H9 (cell line): ENCODE measurements around the gene CACNA2D3. TPM values are rescaled to one million over a fixed set of nuclear protein-coding genes. Genes with fewer than 3 reads are reported as not detected.

Source experiments
- DNase-seq: peaks from one replicate; pipeline ENCODE4 v3.0.0-alpha.2; 2017
- H2AFZ ChIP-seq: one replicate; pipeline ENCODE4 v1.6.1; 2013; ENCODE audit warnings: mild to moderate bottlenecking, low read length, control low read depth, moderate library complexity
- H2AK5ac ChIP-seq: 2 replicates; pipeline ENCODE4 v1.6.1; 2013; ENCODE audit warnings: low read length, control low read depth, mixed read lengths; ENCODE audit not compliant: insufficient read length
- H2BK120ac ChIP-seq: one replicate; pipeline ENCODE4 v1.6.1; 2013; ENCODE audit warnings: low read depth, mild to moderate bottlenecking, low read length, control low read depth, inconsistent platforms; ENCODE audit not compliant: poor library complexity, severe bottlenecking
- H2BK12ac ChIP-seq: 2 replicates; pipeline ENCODE4 v1.6.1; 2013; ENCODE audit warnings: low read length, control low read depth, mixed read lengths, low read depth; ENCODE audit not compliant: insufficient read length
- H2BK15ac ChIP-seq: 2 replicates; pipeline ENCODE4 v1.6.1; 2013; ENCODE audit warnings: low read depth, low read length, control low read depth
- H2BK20ac ChIP-seq: one replicate; pipeline ENCODE4 v1.6.1; 2013; ENCODE audit warnings: low read depth, mild to moderate bottlenecking, low read length, control low read depth, inconsistent platforms; ENCODE audit not compliant: poor library complexity, severe bottlenecking
- H2BK5ac ChIP-seq: 2 replicates; pipeline ENCODE4 v1.6.1; 2013; ENCODE audit warnings: low read length, control low read depth, mixed read lengths; ENCODE audit not compliant: insufficient read length
- H3K14ac ChIP-seq: 2 replicates; pipeline ENCODE4 v1.6.1; 2013; ENCODE audit warnings: low read length, control low read depth; ENCODE audit not compliant: insufficient read depth
- H3K18ac ChIP-seq: 2 replicates; pipeline ENCODE4 v1.6.1; 2013; ENCODE audit warnings: low read depth, mild to moderate bottlenecking, mixed read lengths, low read length, control low read depth; ENCODE audit not compliant: insufficient read length
- H3K23ac ChIP-seq: 2 replicates; pipeline ENCODE4 v1.6.1; 2013; ENCODE audit warnings: low read length, control low read depth, mixed read lengths, low read depth; ENCODE audit not compliant: insufficient read length
- H3K23me2 ChIP-seq: 2 replicates; pipeline ENCODE4 v1.6.1; 2013; ENCODE audit warnings: low read depth, mild to moderate bottlenecking, mixed read lengths, low read length, control low read depth; ENCODE audit not compliant: insufficient read length, poor library complexity, severe bottlenecking
- H3K27ac ChIP-seq: 2 replicates; pipeline ENCODE4 v1.5.1; 2013; ENCODE audit warnings: low read length, control low read depth, mixed read lengths, low read depth; ENCODE audit not compliant: insufficient read length
- H3K27me3 ChIP-seq: 2 replicates; pipeline ENCODE4 v1.6.1; 2013; ENCODE audit warnings: low read length, control low read depth, inconsistent platforms; ENCODE audit not compliant: insufficient read depth
- H3K4ac ChIP-seq: 2 replicates; pipeline ENCODE4 v1.6.1; 2013; ENCODE audit warnings: low read depth, mild to moderate bottlenecking, control low read depth, inconsistent platforms, low read length, moderate library complexity
- H3K4me1 ChIP-seq: 2 replicates; pipeline ENCODE4 v1.6.1; 2013; ENCODE audit warnings: low read length, control low read depth, inconsistent platforms; ENCODE audit not compliant: insufficient read depth
- H3K4me2 ChIP-seq: 2 replicates; pipeline ENCODE4 v1.6.1; 2013; ENCODE audit warnings: low read length, control low read depth, mixed read lengths; ENCODE audit not compliant: insufficient read length, insufficient read depth
- H3K56ac ChIP-seq: 2 replicates; pipeline ENCODE4 v1.6.1; 2013; ENCODE audit warnings: low read depth, mild to moderate bottlenecking, mixed read lengths, low read length, control low read depth; ENCODE audit not compliant: insufficient read length
- H3K79me1 ChIP-seq: 2 replicates; pipeline ENCODE4 v1.6.1; 2013; ENCODE audit warnings: low read depth, mild to moderate bottlenecking, moderate library complexity, low read length, control low read depth, inconsistent platforms; ENCODE audit not compliant: insufficient read depth, poor library complexity, severe bottlenecking
- H3K79me2 ChIP-seq: 2 replicates; pipeline ENCODE4 v1.6.1; 2013; ENCODE audit warnings: low read length, control low read depth, inconsistent platforms; ENCODE audit not compliant: insufficient read depth
- H3K9ac ChIP-seq: 2 replicates; pipeline ENCODE4 v1.6.1; 2013; ENCODE audit warnings: low read length, control low read depth, mixed read lengths; ENCODE audit not compliant: insufficient read length; ENCODE audit errors: extremely low read depth
- H3K9me3 ChIP-seq: one replicate; pipeline ENCODE4 v1.6.1; 2013; ENCODE audit warnings: low read depth, low read length, inconsistent platforms; ENCODE audit not compliant: control insufficient read depth
- H3T11ph ChIP-seq: one replicate; pipeline ENCODE4 v1.6.1; 2013; ENCODE audit warnings: mild to moderate bottlenecking, low read length, control low read depth, inconsistent platforms
- H4K20me1 ChIP-seq: one replicate; pipeline ENCODE4 v1.6.1; 2013; ENCODE audit not compliant: control insufficient read depth, insufficient read length, insufficient read depth
- H4K5ac ChIP-seq: 2 replicates; pipeline ENCODE4 v1.6.1; 2013; ENCODE audit warnings: low read depth, mild to moderate bottlenecking, mixed read lengths, low read length, control low read depth; ENCODE audit not compliant: insufficient read length
- H4K8ac ChIP-seq: replicated peaks from 2 replicates; pipeline ENCODE4 v1.6.1; 2013; ENCODE audit warnings: low read length, control low read depth, mixed read lengths, low read depth; ENCODE audit not compliant: insufficient read length
- H4K91ac ChIP-seq: 2 replicates; pipeline ENCODE4 v1.6.1; 2013; ENCODE audit warnings: low read depth, mild to moderate bottlenecking, moderate library complexity, mixed read lengths, low read length, control low read depth; ENCODE audit not compliant: insufficient read length
- H3K27ac Mint-ChIP-seq, 3 experiments: 2 replicates in 2 of 3; 3 replicates in 1 of 3; pipeline ENCODE4 v1.8.0; 2020 to 2021; ENCODE audit warnings: mixed read lengths in 3 of 3, mild to moderate bottlenecking in 1 of 3, moderate library complexity in 1 of 3
- H3K27me3 Mint-ChIP-seq: 2 replicates; pipeline ENCODE4 v1.8.0; 2021; ENCODE audit warnings: low read depth, mild to moderate bottlenecking, moderate library complexity, mixed read lengths
- H3K36me3 Mint-ChIP-seq, 3 experiments: 2 replicates in 2 of 3; 3 replicates in 1 of 3; pipeline ENCODE4 v1.8.0; 2020 to 2021; ENCODE audit warnings: low read depth in 3 of 3, mixed read lengths in 3 of 3; ENCODE audit not compliant: insufficient read depth in 1 of 3
- H3K4me1 Mint-ChIP-seq, 2 experiments: 2 replicates each; pipeline ENCODE4 v1.8.0; 2020; ENCODE audit warnings: mixed read lengths in 2 of 2
- H3K4me3 Mint-ChIP-seq, 2 experiments: 2 replicates in 1 of 2; 3 replicates in 1 of 2; pipeline ENCODE4 v1.8.0; 2020 to 2021; ENCODE audit warnings: mild to moderate bottlenecking in 2 of 2, mixed read lengths in 2 of 2, moderate library complexity in 1 of 2
- H3K9me3 Mint-ChIP-seq, 2 experiments: 2 replicates in 1 of 2; 3 replicates in 1 of 2; pipeline ENCODE4 v1.8.0; 2020; ENCODE audit warnings: mild to moderate bottlenecking in 2 of 2, mixed read lengths in 2 of 2, moderate library complexity in 1 of 2
- WGBS: extraction: QIAGEN DNeasy Blood & Tissue Kit; methylation state at CpG from one replicate; pipeline ENCODE4 v1.1.7; 2013; ENCODE audit warnings: missing lambda C conversion rate, low lambda C conversion rate, mixed read lengths; ENCODE audit not compliant: insufficient read length; ENCODE audit errors: extremely low coverage; 5-methylcytosine and 5-hydroxymethylcytosine counted together
- total RNA-seq: library from RNA; stranded (reverse); gene quantifications from 2 replicates; pipeline ENCODE4 v1.2.1, GENCODE V29; 2021
- TF ChIP-seq, protein P1 (sequence below): fragments of 200-600 bp; sonication (generic); conservative IDR thresholded peaks from 3 replicates; pipeline ENCODE4 v1.8.0; 2021; ENCODE audit warnings: antibody characterized with exemption, mild to moderate bottlenecking

Gene CACNA2D3
- total RNA-seq, 1 experiment from 2014 or later: 3.2 TPM

- no peak overlapping the region for H2BK5ac ChIP-seq
- H2AK5ac ChIP-seq: no peak overlapping the region
- H3K56ac ChIP-seq: no peak overlapping the region
- no peak overlapping the region for H4K5ac ChIP-seq
- H2BK12ac ChIP-seq: no peak overlapping the region
- no peak overlapping the region; the same call in 1 of the 2 replicates for H3K14ac ChIP-seq
- no peak overlapping the region for H2AFZ ChIP-seq
- H4K20me1 ChIP-seq: no peaks in the 10 kb centered on the region
- no peak overlapping the region for H2BK15ac ChIP-seq
- H3K9me3 Mint-ChIP-seq: no peaks in the 10 kb centered on the region
- no peak overlapping the region for H3K9ac ChIP-seq
- H3K79me1 ChIP-seq: no peaks in the 10 kb centered on the region
- TF ChIP-seq, protein P1, sequence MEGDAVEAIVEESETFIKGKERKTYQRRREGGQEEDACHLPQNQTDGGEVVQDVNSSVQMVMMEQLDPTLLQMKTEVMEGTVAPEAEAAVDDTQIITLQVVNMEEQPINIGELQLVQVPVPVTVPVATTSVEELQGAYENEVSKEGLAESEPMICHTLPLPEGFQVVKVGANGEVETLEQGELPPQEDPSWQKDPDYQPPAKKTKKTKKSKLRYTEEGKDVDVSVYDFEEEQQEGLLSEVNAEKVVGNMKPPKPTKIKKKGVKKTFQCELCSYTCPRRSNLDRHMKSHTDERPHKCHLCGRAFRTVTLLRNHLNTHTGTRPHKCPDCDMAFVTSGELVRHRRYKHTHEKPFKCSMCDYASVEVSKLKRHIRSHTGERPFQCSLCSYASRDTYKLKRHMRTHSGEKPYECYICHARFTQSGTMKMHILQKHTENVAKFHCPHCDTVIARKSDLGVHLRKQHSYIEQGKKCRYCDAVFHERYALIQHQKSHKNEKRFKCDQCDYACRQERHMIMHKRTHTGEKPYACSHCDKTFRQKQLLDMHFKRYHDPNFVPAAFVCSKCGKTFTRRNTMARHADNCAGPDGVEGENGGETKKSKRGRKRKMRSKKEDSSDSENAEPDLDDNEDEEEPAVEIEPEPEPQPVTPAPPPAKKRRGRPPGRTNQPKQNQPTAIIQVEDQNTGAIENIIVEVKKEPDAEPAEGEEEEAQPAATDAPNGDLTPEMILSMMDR: no peak
- H3T11ph ChIP-seq: no peak overlapping the region
- H3K27ac ChIP-seq: no peak overlapping the region
- no peaks in the 10 kb centered on the region for H3K9me3 ChIP-seq
- H3K27me3 ChIP-seq: no peaks in the 10 kb centered on the region
- H4K8ac ChIP-seq: no peak overlapping the region
- no peak overlapping the region for H2BK120ac ChIP-seq
- no peaks in the 10 kb centered on the region for H3K36me3 Mint-ChIP-seq
- no peak overlapping the region for H3K4me3 Mint-ChIP-seq
- H3K23ac ChIP-seq: no peak overlapping the region
- H2BK20ac ChIP-seq: no peak overlapping the region
- peaks cover 35 to 43% of the 10 kb centered on the region in 2 experiments for H3K4me1 Mint-ChIP-seq
- DNase-seq: peak; percentile 36
- no peak overlapping the region for H4K91ac ChIP-seq
- H3K4me1 ChIP-seq: peaks cover 2% of the 10 kb centered on the region; the same call in 1 of the 2 replicates
- H3K23me2 ChIP-seq: no peaks in the 10 kb centered on the region
- no peak overlapping the region for H3K4ac ChIP-seq
- no peaks in the 10 kb centered on the region for H3K79me2 ChIP-seq
- H3K27me3 Mint-ChIP-seq: peaks cover 4% of the 10 kb centered on the region; the same call in 1 of the 2 replicates
- H3K18ac ChIP-seq: no peak overlapping the region
- H3K27ac Mint-ChIP-seq: no peak overlapping the region
- WGBS: no CpG with 5 or more reads among the region's 12 CpGs
- no peak overlapping the region for H3K4me2 ChIP-seq
Observed at GRCh38 chr3:54134713-54135112, 12.4 kb downstream of the CACNA2D3 start.
